Left ventricle myocardium inferior (tissue), 1 donor: ENCODE results near the gene WDR45. TPM values are rescaled to one million over a fixed set of nuclear protein-coding genes. Genes with fewer than 3 reads are reported as not detected.
A peak's percentile ranks its signal among the peaks of the same experiment; 100 is the strongest.
"Not testable (repeated sequence)": the region's sequence is repeated elsewhere in the genome, so short reads cannot be mapped to it uniquely, and the experiment has no call there.

Experiments
- DNase-seq: peaks from one replicate; pipeline ENCODE4 v3.0.0-alpha.2; 2020
- H3K27ac ChIP-seq: fragments of 200-600 bp; replicated peaks from 2 replicates; pipeline ENCODE4 v1.8.0; 2021
- H3K27me3 ChIP-seq: fragments of 200-600 bp; 2 replicates; pipeline ENCODE4 v1.8.0; 2021; ENCODE audit warnings: low read depth
- H3K36me3 ChIP-seq: fragments of 200-600 bp; 2 replicates; pipeline ENCODE4 v1.8.0; 2021
- H3K4me1 ChIP-seq: fragments of 200-600 bp; 2 replicates; pipeline ENCODE4 v1.8.0; 2021
- H3K4me3 ChIP-seq: fragments of 200-600 bp; 2 replicates; pipeline ENCODE4 v1.8.0; 2021; ENCODE audit warnings: mild to moderate bottlenecking, moderate library complexity
- H3K9me3 ChIP-seq: fragments of 200-600 bp; replicated peaks from 2 replicates; pipeline ENCODE4 v1.8.0; 2021
- intact Hi-C: fragments of 100-400 bp; cut with micrococcal nuclease; formaldehyde crosslinking; loops from one replicate; pipeline ENCODE4 v1.11.0; 2022
- long read RNA-seq: library from polyadenylated mRNA; unstranded; transcript quantifications from one replicate; pipeline ENCODE4 v2.0.0, GENCODE V29; 2021
- total RNA-seq: library from RNA; stranded (reverse); fragmentation: NEBNext Ultra II Directional; extraction: Animal tissue kit (Norgen Biotek cat#: 25700); gene quantifications from one replicate; pipeline ENCODE4 v1.2.1, GENCODE V29; 2021
- TF ChIP-seq, protein P1 (sequence below): fragments of 200-600 bp; IDR thresholded peaks from 2 replicates; pipeline ENCODE4 v1.8.0; 2021; ENCODE audit warnings: antibody characterized with exemption, mild to moderate bottlenecking, borderline replicate concordance
- donor health status: DM: no; HTN: yes; CAD: no; lungs with severe emphysema.

WDR45 gene
- total RNA-seq, result 80.4 TPM
- long read RNA-seq, transcript WDR45-206 (11 exons, 1,381 nt), result minor isoform, 5 of 117 reads
- long read RNA-seq, transcript WDR45-207 (11 exons, 1,639 nt), result major isoform, 42 of 117 reads
- long read RNA-seq, transcript WDR45-224 (10 exons, 1,301 nt), result minor isoform, 19 of 117 reads
- long read RNA-seq, partial matches to known transcripts, result 9 of 117 reads
- long read RNA-seq, other reads (novel, unspliced or antisense), result 37 of 117 reads

DNA sequence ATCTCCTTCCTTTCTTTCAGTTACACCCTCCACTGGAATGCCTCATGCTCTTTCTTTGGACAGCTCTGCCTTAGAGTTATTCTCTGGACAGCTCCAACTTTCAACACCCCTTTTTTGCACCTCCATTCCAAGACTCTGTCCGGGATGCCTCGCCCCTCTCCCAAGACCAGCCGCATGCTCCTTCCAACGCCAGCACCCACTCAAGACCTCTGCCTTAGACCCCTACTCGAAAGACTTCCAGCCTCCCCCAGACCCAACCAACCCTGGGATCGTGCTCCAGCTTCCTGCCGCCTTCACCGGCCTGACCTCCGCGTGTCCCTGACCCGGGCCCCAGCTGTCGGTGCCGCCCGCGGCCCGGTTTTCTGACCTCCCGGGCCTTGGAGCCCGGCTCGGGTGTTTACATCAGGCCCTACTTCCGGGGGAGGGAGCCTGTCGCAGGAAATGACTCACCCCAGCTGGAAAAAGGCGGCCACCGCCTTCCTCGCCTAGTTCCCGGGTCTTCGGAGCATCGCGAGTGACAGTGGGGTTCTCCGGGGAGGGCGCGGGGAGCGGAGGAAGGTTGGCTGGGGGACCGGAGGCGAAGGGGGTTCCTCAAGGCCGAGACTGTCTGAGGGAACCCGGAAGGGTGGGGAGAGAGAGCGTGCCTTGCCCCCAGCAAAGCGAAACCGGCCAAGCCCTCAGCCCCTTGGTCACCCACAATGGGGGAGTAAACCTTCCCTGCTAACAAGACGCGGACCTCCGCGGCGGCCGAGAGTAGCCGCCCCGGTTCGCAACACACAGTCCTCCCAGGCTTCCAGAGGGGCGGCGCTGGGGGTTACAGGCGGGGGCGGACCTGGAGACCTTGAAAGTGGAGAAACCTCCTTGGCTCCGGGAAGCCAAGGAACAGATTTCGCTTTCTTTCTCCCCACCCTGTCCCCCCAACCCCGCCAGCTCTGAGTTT, at the start of gene WDR45:
TSS of gene WDR45 (minus strand) at position 399 of the 940 bp plus-strand sequence. CDS start 1,792 bp downstream, outside the sequence.
- Histone ChIP-seq H3K27ac (peak within 1 kb of the TSS; percentile 95), H3K4me3 (peak within 1 kb of the TSS; percentile 77), H3K9me3 (no peaks in the 10 kb centered on the region), H3K36me3 (peaks cover 17% of the 10 kb centered on the region), H3K27me3 (no peaks in the 10 kb centered on the region), H3K4me1 (peaks cover 8% of the 10 kb centered on the region)
- TF ChIP-seq, protein P1, sequence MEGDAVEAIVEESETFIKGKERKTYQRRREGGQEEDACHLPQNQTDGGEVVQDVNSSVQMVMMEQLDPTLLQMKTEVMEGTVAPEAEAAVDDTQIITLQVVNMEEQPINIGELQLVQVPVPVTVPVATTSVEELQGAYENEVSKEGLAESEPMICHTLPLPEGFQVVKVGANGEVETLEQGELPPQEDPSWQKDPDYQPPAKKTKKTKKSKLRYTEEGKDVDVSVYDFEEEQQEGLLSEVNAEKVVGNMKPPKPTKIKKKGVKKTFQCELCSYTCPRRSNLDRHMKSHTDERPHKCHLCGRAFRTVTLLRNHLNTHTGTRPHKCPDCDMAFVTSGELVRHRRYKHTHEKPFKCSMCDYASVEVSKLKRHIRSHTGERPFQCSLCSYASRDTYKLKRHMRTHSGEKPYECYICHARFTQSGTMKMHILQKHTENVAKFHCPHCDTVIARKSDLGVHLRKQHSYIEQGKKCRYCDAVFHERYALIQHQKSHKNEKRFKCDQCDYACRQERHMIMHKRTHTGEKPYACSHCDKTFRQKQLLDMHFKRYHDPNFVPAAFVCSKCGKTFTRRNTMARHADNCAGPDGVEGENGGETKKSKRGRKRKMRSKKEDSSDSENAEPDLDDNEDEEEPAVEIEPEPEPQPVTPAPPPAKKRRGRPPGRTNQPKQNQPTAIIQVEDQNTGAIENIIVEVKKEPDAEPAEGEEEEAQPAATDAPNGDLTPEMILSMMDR, result no peak
- peak; percentile 70 for DNase-seq
- intact Hi-C loops, result no loop called here

DNA sequence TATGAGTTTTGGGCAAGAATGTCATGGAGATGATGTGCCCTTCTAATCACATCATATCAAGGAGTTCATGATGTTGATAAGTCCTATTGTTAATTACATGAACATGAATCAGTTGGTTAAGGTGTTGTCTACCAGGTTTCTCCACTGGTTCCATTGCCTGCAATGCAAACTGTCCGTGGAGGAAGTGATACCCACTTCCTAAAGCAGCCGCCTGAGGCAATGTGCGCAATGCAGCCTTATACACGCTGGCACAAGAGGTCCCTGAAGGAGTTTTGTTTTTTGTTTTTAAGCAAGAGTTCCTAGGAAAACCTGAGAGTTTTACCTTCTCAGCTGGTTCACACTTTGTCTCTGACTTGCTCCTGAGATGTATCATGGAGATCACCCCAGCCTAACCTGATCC, 49.7 kb upstream of the WDR45 start:
- no peaks in the 10 kb centered on the region for H3K27me3 ChIP-seq
- no peaks in the 10 kb centered on the region for H3K4me1 ChIP-seq
- no peak for DNase-seq
- no peak overlapping the region for H3K27ac ChIP-seq
- no peaks in the 10 kb centered on the region for H3K9me3 ChIP-seq
- intact Hi-C loops, result no loop called here
- TF ChIP-seq, protein P1, result no peak
- no peak overlapping the region for H3K4me3 ChIP-seq
- H3K36me3 ChIP-seq, result no peaks in the 10 kb centered on the region

DNA sequence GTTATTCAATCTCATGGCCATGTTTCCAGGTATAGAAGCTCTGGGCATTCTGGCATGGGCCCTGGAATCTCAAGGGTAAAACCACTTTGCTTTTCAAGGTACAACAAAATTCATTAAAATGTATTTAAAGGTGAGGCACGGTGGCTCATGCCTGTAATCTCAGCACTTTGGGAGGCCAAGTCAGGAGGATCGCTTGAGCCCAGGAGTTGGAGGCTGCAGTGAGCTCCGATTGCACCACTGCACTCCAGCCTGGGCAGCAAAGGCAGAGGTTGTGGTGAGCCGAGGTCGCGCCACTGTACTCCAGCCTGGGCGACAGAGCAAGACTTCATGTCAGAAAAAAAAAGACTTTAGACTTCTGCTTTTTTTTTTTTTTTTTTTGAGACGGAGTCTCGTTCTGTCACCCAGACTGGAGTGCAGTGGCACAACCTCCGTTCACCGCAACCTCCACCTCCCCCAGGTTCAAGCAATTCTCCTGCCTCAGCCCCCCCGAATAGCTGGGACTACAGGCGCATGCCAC, 48.1 kb upstream of the WDR45 start:
- DNase-seq, H3K9me3 ChIP-seq, intact Hi-C loops, H3K27me3 ChIP-seq, H3K27ac ChIP-seq, H3K4me3 ChIP-seq, H3K4me1 ChIP-seq, H3K36me3 ChIP-seq: not testable (repeated sequence)

DNA sequence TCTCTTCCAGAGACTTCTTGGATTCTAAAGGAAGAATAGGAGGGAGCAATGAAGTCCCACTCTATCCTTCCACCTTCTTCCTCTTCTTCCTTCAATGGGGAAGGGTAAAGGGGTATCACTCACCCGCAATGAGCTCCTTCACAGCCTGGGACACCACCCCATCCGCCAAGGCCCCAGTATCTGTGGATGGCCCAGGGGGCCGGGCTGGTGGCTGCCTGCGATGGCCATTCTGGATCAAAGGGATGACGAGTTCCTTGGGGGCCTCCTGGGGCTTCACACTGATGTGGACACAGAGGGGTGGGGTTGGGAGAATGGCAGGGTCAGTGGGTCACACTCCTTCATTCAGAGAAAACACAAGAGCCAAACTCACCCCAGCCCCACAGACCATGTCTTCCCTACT, 42.8 kb upstream of the WDR45 start:
- Histone ChIP-seq H3K4me3 (peak overlapping the region; percentile 83), H3K4me1 (peaks cover 14% of the 10 kb centered on the region), H3K27ac (no peak overlapping the region), H3K27me3 (no peaks in the 10 kb centered on the region), H3K36me3 (peaks cover 26% of the 10 kb centered on the region), H3K9me3 (no peaks in the 10 kb centered on the region)
- DNase-seq, result no peak
- intact Hi-C loops, result no loop called here
- TF ChIP-seq, protein P1, result no peak

DNA sequence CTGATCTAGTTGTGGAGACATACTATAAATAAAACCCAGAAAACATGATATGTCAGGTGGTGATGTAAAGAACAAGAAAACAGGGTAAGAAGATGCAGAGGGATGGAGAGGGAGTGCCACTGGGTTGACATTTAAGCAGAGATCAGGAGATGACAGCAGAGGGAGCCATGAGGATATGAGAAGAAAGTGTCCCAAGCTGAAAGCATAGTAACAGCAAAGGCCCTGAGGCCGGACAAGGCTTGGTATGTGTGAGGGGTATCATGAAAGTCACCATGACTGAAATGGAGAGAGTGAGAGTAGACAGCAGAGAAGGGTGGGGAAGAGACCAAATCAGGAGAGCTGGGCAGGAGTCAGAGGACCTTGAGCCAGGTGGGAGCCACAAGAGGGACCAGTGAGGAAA, 40.4 kb upstream of the WDR45 start:
- H3K9me3 ChIP-seq, result no peaks in the 10 kb centered on the region
- no peaks in the 10 kb centered on the region for H3K27me3 ChIP-seq
- H3K4me3 ChIP-seq, result no peak overlapping the region
- H3K27ac ChIP-seq, result no peak overlapping the region
- peaks cover 40% of the 10 kb centered on the region for H3K36me3 ChIP-seq
- intact Hi-C loops, result no loop called here
- peaks cover 14% of the 10 kb centered on the region for H3K4me1 ChIP-seq
- TF ChIP-seq, protein P1, result no peak
- DNase-seq, result no peak

DNA sequence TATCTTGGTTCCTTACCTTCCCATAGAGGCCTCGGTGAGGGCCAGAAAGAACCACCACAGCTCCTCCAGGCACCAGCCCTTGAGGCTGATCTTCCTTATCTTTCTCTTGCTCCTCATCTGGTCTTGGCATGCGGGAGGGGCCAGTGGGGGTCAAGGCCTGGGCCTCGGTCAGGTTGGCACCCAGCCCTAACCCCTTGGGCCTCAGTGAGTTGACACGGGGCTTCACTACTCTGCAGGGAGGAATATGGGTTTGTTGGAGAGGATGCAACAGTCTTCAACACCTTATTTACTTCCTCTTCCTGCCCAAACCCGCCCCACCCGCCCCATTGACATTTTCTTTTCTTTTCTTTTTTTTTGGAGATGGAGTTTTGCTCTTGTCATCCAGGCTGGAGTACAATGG, 37.9 kb upstream of the WDR45 start:
- Histone ChIP-seq H3K4me1 (peaks cover 9% of the 10 kb centered on the region), H3K27me3 (no peaks in the 10 kb centered on the region), H3K36me3 (peaks cover 52% of the 10 kb centered on the region), H3K9me3 (no peaks in the 10 kb centered on the region), H3K27ac (no peak overlapping the region), H3K4me3 (no peak overlapping the region)
- no peak for DNase-seq
- TF ChIP-seq, protein P1, result no peak
- intact Hi-C loops, result no loop called here
